Measurements from ENCODE around the gene PLEKHG5.

DNA sequence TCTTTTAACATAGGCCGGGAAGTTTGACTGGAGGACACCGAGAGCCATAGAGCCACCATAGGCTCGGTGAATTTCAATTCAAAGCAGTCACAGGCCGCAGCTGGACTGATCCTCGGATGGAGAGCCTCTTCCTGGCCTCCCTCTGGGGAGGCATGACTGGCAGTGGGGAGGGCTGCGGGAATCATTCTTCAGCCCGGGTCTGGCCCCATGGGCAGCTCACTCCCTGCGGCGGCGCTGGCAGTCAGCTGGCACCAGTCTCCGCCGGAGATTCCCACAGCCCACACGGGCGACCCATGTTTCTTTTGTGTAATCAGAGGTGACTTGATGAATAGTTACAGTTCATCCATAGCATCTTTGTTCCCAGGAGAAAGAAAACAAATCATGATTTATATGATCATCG is 56.3 kb downstream of the PLEKHG5 start:
- no peak for TF ChIP-seq POLR2A (IDR thresholded peaks at IDR 0.05)
- TF ChIP-seq, protein P1, sequence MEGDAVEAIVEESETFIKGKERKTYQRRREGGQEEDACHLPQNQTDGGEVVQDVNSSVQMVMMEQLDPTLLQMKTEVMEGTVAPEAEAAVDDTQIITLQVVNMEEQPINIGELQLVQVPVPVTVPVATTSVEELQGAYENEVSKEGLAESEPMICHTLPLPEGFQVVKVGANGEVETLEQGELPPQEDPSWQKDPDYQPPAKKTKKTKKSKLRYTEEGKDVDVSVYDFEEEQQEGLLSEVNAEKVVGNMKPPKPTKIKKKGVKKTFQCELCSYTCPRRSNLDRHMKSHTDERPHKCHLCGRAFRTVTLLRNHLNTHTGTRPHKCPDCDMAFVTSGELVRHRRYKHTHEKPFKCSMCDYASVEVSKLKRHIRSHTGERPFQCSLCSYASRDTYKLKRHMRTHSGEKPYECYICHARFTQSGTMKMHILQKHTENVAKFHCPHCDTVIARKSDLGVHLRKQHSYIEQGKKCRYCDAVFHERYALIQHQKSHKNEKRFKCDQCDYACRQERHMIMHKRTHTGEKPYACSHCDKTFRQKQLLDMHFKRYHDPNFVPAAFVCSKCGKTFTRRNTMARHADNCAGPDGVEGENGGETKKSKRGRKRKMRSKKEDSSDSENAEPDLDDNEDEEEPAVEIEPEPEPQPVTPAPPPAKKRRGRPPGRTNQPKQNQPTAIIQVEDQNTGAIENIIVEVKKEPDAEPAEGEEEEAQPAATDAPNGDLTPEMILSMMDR (IDR thresholded peaks at IDR 0.05), result no peak
- no peak for TF ChIP-seq POLR2AphosphoS5 (IDR thresholded peaks at IDR 0.05)
- no peak for TF ChIP-seq EP300 (IDR thresholded peaks at IDR 0.05)
